BE2C (cell line): ENCODE results near the gene DRGX.

ENCODE experiments used
- DNase-seq: peaks from one replicate; pipeline ENCODE4 v3.0.0-alpha.2; 2020
- H3K27me3 ChIP-seq: fragments of 250-450 bp; sonication (Bioruptor Pico); 2 replicates; pipeline ENCODE4 v1.5.1; 2020; ENCODE audit warnings: mild to moderate bottlenecking
- H3K36me3 ChIP-seq: fragments of 250-450 bp; sonication (Bioruptor Pico); 2 replicates; pipeline ENCODE4 v1.5.1; 2020; ENCODE audit warnings: mild to moderate bottlenecking
- H3K4me1 ChIP-seq: fragments of 250-450 bp; sonication (Bioruptor Pico); 2 replicates; pipeline ENCODE4 v1.5.1; 2020
- H3K4me3 ChIP-seq: 2 replicates; pipeline ENCODE4 v1.5.1; 2011; ENCODE audit warnings: low read depth, low read length
- H3K9me3 ChIP-seq: fragments of 250-450 bp; sonication (Bioruptor Pico); 2 replicates; pipeline ENCODE4 v1.5.1; 2020
- CTCF ChIP-seq: IDR thresholded peaks from 2 replicates; pipeline ENCODE4 v1.5.1; 2012; ENCODE audit warnings: mild to moderate bottlenecking, low read depth, low read length

DRGX gene

GRCh38 chr10:49365275-49365674 is 30.6 kb downstream of the DRGX start:
- H3K4me1 ChIP-seq: peaks cover 17% of the 10 kb centered on the region
- H3K4me3 ChIP-seq: no peak overlapping the region
- TF ChIP-seq CTCF: no peak
- H3K36me3 ChIP-seq: no peaks in the 10 kb centered on the region
- H3K27me3 ChIP-seq: no peaks in the 10 kb centered on the region
- no peak for DNase-seq
- no peaks in the 10 kb centered on the region for H3K9me3 ChIP-seq

- no peak for TF ChIP-seq CTCF
- no peak for DNase-seq
- Histone ChIP-seq H3K9me3 (no peaks in the 10 kb centered on the region), H3K4me3 (no peak overlapping the region), H3K36me3 (no peaks in the 10 kb centered on the region), H3K4me1 (peaks cover 21% of the 10 kb centered on the region), H3K27me3 (no peaks in the 10 kb centered on the region)
These were observed 31.1 kb downstream of the DRGX start for GRCh38 chr10:49364747-49365146.

- Histone ChIP-seq H3K27me3 (no peaks in the 10 kb centered on the region), H3K9me3 (no peaks in the 10 kb centered on the region), H3K4me3 (no peak overlapping the region), H3K4me1 (peaks cover 21% of the 10 kb centered on the region), H3K36me3 (no peaks in the 10 kb centered on the region)
- TF ChIP-seq CTCF: no peak
- DNase-seq: no peak
These were observed 31.8 kb downstream of the DRGX start for GRCh38 chr10:49364051-49364450.

GRCh38 chr10:49363309-49364031 is 32.4 kb downstream of the DRGX start:
- no peak for TF ChIP-seq CTCF
- no peak overlapping the region for H3K4me3 ChIP-seq
- peaks cover 21% of the 10 kb centered on the region for H3K4me1 ChIP-seq
- DNase-seq: no peak
- no peaks in the 10 kb centered on the region for H3K9me3 ChIP-seq
- no peaks in the 10 kb centered on the region for H3K36me3 ChIP-seq
- no peaks in the 10 kb centered on the region for H3K27me3 ChIP-seq

GRCh38 chr10:49362596-49363260 is 33.2 kb downstream of the DRGX start:
- no peak for TF ChIP-seq CTCF
- Histone ChIP-seq H3K9me3 (no peaks in the 10 kb centered on the region), H3K27me3 (no peaks in the 10 kb centered on the region), H3K36me3 (no peaks in the 10 kb centered on the region), H3K4me1 (peaks cover 21% of the 10 kb centered on the region), H3K4me3 (no peak overlapping the region)
- no peak for DNase-seq
